Endothelial cell of umbilical vein (primary cell): ENCODE measurements around the gene ANKS1A.

Experiments
- CTCF ChIP-seq, 2 donors: IDR thresholded peaks; 1 replicate in 1 of 2; 2 replicates in 1 of 2; pipeline ENCODE4 v1.5.1; 2011; ENCODE audit warnings: low read length in 2 of 2, mild to moderate bottlenecking in 2 of 2, moderate library complexity in 2 of 2, control low read depth in 1 of 2, inconsistent platforms in 1 of 2, low read depth in 1 of 2; ENCODE audit not compliant: insufficient read depth in 1 of 2; ENCODE audit errors: extremely low read depth in 1 of 2
- EZH2 ChIP-seq: IDR thresholded peaks from 2 replicates; pipeline ENCODE4 v1.6.1; 2012; ENCODE audit warnings: borderline replicate concordance, low read depth, mild to moderate bottlenecking, moderate library complexity, low read length, inconsistent platforms; ENCODE audit not compliant: severe bottlenecking
- GATA2 ChIP-seq: IDR thresholded peaks from 2 replicates; pipeline ENCODE4 v1.7.0; 2011; ENCODE audit warnings: low read depth, mild to moderate bottlenecking, moderate library complexity, mixed read lengths, low read length; ENCODE audit not compliant: insufficient read length, insufficient read depth
- MAX ChIP-seq: IDR thresholded peaks from 2 replicates; pipeline ENCODE4 v1.6.1; 2011; ENCODE audit not compliant: insufficient read depth, insufficient read length
- POLR2A ChIP-seq: IDR thresholded peaks from 2 replicates; pipeline ENCODE4 v1.6.1; 2012; ENCODE audit warnings: low read depth, mild to moderate bottlenecking, control low read depth, low read length
- POLR2AphosphoS5 ChIP-seq: IDR thresholded peaks from 2 replicates; pipeline ENCODE4 v1.6.1; 2012; ENCODE audit warnings: low read depth, mild to moderate bottlenecking, control low read depth, low read length, moderate library complexity; ENCODE audit not compliant: insufficient read depth

- TF ChIP-seq POLR2A (no peak), CTCF (IDR thresholded peaks at IDR 0.05; ENCODE audit: extremely low read depth in 1 of 2, insufficient read depth in 1 of 2, low read depth in 1 of 2, low read length in 2 of 2) (no peak), MAX (no peak), POLR2AphosphoS5 (no peak), EZH2 (no peak), GATA2 (no peak)
Observed at GRCh38 chr6:34867484-34867883, 21.6 kb upstream of the ANKS1A start.
